Uterus (tissue), 2 donors: ENCODE measurements around the gene DPP6.

Experiments used
- CTCF ChIP-seq, 4 experiments: fragments of 200-600 bp in 2 of 4; fragments of 450-650 bp in 2 of 4; sonication (generic) in 2 of 4; IDR thresholded peaks; one replicate each; pipeline ENCODE4 v1.5.1; 2016 to 2019; ENCODE audit warnings: antibody characterized with exemption in 4 of 4, mild to moderate bottlenecking in 2 of 4, moderate library complexity in 1 of 4
- POLR2A ChIP-seq, 2 donors: fragments of 450-650 bp; IDR thresholded peaks; one replicate each; pipeline ENCODE4 v1.6.1; 2016; ENCODE audit warnings: antibody characterized with exemption in 2 of 2, mild to moderate bottlenecking in 1 of 2, moderate library complexity in 1 of 2

- TF ChIP-seq CTCF (IDR thresholded peaks at IDR 0.05) (no peak), POLR2A (IDR thresholded peaks at IDR 0.05) (no peak)
Measured at GRCh38 chr7:154613811-154614210, 561.6 kb downstream of the DPP6 start.
